SK-N-MC (cell line): ENCODE data around the gene PDE4D.

Experiments used
- EZH2 ChIP-seq: fragments of 200-600 bp; sonication (generic); IDR thresholded peaks from one replicate; pipeline ENCODE4 v1.6.1; 2017; ENCODE audit warnings: antibody characterized with exemption
- POLR2AphosphoS5 ChIP-seq: IDR thresholded peaks from 2 replicates; pipeline ENCODE4 v1.6.1; 2012; ENCODE audit warnings: mild to moderate bottlenecking, low read depth, low read length, borderline replicate concordance

DNA sequence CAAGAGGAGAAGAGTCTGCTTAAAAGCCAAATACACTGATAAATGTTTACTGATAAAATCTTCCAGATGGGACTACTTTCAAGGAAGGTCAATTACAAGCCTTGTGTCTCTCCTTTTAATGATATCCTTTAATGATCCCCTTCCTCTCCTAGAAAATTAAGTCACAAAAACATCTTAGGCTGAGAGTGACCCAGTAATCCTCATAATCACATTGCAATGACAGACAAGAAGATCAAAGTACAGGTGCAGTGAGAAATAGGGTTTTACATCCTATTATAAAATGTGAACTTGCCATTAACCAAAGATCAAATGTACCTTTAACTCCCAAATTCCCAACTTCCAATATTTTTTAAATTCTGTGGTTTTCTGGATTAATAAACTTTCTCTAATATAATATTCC is 795.8 kb downstream of the PDE4D start:
- TF ChIP-seq POLR2AphosphoS5 (no peak), EZH2 (no peak)
